GM12892 (cell line): ENCODE measurements around the gene HOTAIR.
A peak's percentile ranks its signal among the peaks of the same experiment; 100 is the strongest.

Experiments used
- DNase-seq: peaks from one replicate; pipeline ENCODE4 v3.0.0; 2011; ENCODE audit not compliant: insufficient read length
- FAIRE-seq: peaks from 2 replicates; lab custom pipeline; 2011; peaks lifted over from hg19 to GRCh38; lab: Jason Lieb, UNC
- POLR2A ChIP-seq: IDR thresholded peaks from 2 replicates; pipeline ENCODE4 v1.6.1; 2011; ENCODE audit warnings: low read depth, low read length, control low read depth
- POLR2AphosphoS5 ChIP-seq: IDR thresholded peaks from 2 replicates; pipeline ENCODE4 v1.6.1; 2011; ENCODE audit warnings: low read depth, low read length, control low read depth
- TAF1 ChIP-seq: IDR thresholded peaks from 2 replicates; pipeline ENCODE4 v1.6.1; 2011; ENCODE audit warnings: low read depth, mild to moderate bottlenecking, control low read depth, low read length, borderline replicate concordance

Gene HOTAIR

DNA sequence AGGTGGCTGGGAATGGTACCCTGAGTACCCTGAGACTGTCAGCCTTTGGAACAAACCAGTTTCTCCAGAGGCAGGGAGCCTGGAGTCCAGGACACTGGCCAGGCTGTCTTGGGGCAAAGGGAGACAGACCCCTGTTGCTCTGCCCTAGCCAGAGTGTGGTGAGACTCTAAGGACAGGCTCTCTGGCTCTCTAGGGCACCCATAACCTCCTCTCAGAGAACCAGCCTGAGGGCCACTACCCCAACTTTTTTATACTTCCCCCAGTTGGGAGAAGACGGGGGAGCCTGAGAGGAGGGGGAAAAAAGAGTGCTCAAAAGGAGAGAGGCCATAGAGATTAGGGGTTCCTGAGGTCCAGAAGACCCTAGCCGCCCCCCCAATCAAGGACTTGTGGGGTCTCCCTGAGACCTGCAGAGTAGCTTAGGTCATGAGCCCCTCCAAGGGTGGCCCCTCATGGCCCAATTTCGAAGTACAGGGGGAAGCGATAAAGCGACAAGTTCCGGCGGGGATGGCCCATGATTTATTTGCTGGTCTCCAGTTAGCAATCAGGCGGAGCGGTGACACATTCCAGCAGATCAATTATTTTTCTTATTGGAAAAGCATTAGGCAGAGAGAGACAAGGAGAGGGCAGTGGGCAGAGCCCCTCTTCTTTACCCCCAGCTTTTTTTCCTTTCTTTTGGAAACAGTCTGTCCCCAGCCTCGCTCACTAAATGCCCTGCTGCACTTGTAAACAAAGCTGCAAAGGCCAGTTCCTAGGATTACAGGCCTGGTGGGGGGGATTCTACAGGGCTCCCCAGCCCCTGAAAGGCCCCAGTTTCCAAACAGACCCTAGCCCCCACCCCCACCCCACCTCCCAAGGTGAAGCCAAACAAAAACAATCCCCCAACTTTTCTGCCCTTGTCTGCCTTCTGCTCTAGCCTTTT lies 35.6 kb upstream of the HOTAIR start:
- no peak for TF ChIP-seq TAF1
- TF ChIP-seq POLR2A: no peak
- no peak for TF ChIP-seq POLR2AphosphoS5
- DNase-seq: no peak
- FAIRE-seq: no peak

DNA sequence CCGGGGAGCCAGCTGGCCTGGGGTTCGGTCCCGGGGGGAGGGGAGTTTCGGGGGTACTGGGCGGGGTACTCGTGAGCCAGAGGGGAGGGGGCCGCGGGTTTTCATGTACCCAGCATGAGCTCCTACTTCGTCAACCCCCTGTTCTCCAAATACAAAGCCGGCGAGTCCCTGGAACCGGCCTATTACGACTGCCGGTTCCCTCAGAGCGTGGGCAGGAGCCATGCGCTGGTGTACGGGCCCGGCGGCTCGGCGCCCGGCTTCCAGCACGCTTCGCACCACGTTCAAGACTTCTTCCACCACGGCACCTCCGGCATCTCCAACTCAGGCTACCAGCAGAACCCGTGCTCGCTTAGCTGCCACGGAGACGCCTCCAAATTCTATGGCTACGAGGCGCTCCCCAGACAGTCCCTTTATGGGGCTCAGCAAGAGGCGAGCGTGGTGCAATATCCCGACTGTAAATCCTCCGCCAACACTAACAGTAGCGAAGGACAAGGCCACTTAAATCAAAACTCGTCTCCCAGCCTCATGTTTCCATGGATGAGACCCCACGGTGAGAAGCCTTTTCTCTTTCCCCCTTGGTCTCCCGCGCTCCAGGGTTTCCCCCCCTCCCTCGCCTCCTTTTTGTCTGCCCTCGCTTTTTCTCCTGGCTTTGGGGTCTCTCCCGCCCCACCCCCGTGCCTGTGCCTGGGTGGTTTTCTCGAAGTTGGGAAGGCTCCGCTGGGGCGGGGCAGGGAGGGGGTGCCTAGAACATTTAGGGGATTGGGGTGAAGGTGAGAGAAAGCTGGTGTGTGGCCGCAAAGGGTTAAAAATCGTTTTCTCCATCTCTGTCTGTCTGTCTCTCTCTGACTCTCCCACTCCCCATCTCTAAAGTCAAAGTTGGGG lies 34.7 kb upstream of the HOTAIR start:
- no peak for TF ChIP-seq POLR2A
- TF ChIP-seq POLR2AphosphoS5: no peak
- no peak for TF ChIP-seq TAF1
- peak; percentile 75 for FAIRE-seq
- no peak for DNase-seq

DNA sequence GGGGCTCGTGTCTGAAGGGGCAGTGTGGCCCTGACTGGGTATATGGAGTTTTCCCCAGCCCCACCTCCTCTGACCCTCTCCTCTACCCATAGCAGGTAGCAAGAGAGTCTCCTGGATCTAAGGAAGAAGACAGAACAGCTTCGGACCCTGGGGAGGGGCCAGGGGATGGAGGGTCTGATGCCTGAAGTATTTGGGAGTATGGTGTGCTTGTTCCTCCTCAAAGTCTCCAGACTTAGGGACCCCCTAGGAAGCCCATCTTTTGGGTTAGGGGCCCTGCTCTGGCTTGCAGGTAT lies 33.5 kb upstream of the HOTAIR start:
- FAIRE-seq: no peak
- no peak for DNase-seq
- no peak for TF ChIP-seq TAF1
- no peak for TF ChIP-seq POLR2A
- TF ChIP-seq POLR2AphosphoS5: no peak

- TF ChIP-seq POLR2A (no peak), POLR2AphosphoS5 (no peak)
- no peak for DNase-seq
- FAIRE-seq: no peak
These were observed 32.9 kb upstream of the HOTAIR start for GRCh38 chr12:54007538-54008259.

GRCh38 chr12:54006559-54007220 lies 31.9 kb upstream of the HOTAIR start:
- DNase-seq (no peak), FAIRE-seq (no peak)
- TF ChIP-seq POLR2A (no peak), POLR2AphosphoS5 (no peak), TAF1 (no peak)

DNA sequence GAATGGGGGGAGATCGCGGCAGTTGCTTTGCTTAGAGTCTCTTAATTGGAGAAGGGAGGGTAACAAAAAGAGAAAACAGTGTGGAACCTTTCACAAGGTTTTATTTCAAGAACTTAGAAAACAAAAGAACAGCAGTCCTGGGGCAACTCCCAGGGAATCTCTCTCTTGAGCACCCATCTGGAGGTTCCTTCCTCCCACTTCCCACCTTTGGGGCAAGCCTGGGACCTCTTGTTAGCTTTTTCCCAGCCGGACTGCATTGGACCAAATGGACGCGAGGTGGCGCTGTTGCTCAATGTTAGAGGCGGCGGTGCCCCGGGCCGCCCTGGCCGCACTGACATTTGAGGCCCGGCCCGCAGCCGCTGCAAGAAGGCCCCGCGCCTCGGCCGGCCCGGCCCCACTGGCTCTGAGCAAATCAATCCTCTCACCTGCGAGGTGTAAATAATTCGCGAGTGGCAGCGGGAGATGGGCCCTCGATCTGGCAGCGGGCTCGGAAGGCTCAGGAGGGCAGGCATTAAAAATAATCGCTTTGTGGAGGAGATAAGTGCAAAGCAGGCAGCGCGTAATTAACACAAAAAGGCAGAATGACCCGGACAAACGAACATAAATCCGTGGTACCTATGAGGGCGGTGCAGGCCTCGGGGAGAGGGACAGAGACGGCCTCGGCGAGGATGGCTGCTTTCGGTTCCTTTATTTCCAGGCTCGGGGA lies 31.3 kb upstream of the HOTAIR start:
- FAIRE-seq (peak; percentile 83), DNase-seq (peak; percentile 78)
- TF ChIP-seq POLR2AphosphoS5 (no peak), POLR2A (no peak), TAF1 (no peak)

DNA sequence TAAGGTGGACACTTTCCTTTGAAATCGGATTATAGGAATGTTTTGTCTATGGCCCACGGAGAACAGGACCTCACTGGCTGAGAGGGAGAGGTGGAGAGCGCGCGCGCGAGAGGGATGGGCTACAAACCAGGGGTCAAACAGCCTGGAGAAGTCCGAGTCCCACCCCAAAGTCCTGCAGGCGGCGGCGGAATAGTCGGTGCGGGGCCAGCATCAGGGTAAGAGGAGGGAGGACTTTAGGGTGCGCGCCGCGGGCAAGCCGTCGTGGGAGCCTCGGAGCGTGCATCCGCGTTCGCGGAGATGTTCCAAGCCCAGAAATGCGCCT lies 30.7 kb upstream of the HOTAIR start:
- DNase-seq (no peak), FAIRE-seq (no peak)
- no peak for TF ChIP-seq POLR2A

- TF ChIP-seq POLR2A: no peak
- no peak for TF ChIP-seq TAF1
- no peak for TF ChIP-seq POLR2AphosphoS5
- FAIRE-seq (no peak), DNase-seq (no peak)
These were observed 30.2 kb upstream of the HOTAIR start for GRCh38 chr12:54004841-54005530.

GRCh38 chr12:54004063-54004840 lies 29.5 kb upstream of the HOTAIR start:
- FAIRE-seq (no peak), DNase-seq (no peak)
- TF ChIP-seq POLR2AphosphoS5 (no peak), TAF1 (no peak), POLR2A (no peak)

- DNase-seq (no peak), FAIRE-seq (no peak)
- TF ChIP-seq TAF1: no peak
- TF ChIP-seq POLR2AphosphoS5: no peak
- TF ChIP-seq POLR2A: no peak
These were observed 28.9 kb upstream of the HOTAIR start for GRCh38 chr12:54003625-54004024.
